NCI-H146 treated with DMSO at 0.1 percent for 48 hours (cell line): Measurements from ENCODE around the gene RCL1.

Experiments
- DNase-seq: peaks from one replicate; lab custom pipeline; 2025; ENCODE audit not compliant: unreplicated experiment; lab: John Stamatoyannopoulos, UW

Gene RCL1

GRCh38 chr9:4811824-4812223, 19.1 kb downstream of the RCL1 start:
- no peak for DNase-seq

- no peak for DNase-seq
Measured at GRCh38 chr9:4812858-4813257, 20.1 kb downstream of the RCL1 start.

- DNase-seq = no peak
Measured at GRCh38 chr9:4814913-4815312, 22.2 kb downstream of the RCL1 start.

- DNase-seq = no peak
Measured at GRCh38 chr9:4815381-4815956, 22.7 kb downstream of the RCL1 start.

- DNase-seq = no peak
Measured at GRCh38 chr9:4820168-4820567, 27.4 kb downstream of the RCL1 start.

- no peak for DNase-seq
Measured at GRCh38 chr9:4821133-4821532, 28.4 kb downstream of the RCL1 start.

GRCh38 chr9:4822057-4822456, 29.3 kb downstream of the RCL1 start:
- no peak for DNase-seq

GRCh38 chr9:4826417-4827166, 33.8 kb downstream of the RCL1 start:
- DNase-seq = no peak

- DNase-seq = no peak
Measured at GRCh38 chr9:4827224-4827623, 34.5 kb downstream of the RCL1 start.

GRCh38 chr9:4828761-4829160, 36.0 kb downstream of the RCL1 start:
- no peak for DNase-seq

GRCh38 chr9:4829969-4830368, 37.2 kb downstream of the RCL1 start:
- no peak for DNase-seq

- DNase-seq = no peak
Measured at GRCh38 chr9:4830699-4831098, 38.0 kb downstream of the RCL1 start.

- DNase-seq = no peak
Measured at GRCh38 chr9:4831119-4831518, 38.4 kb downstream of the RCL1 start.

GRCh38 chr9:4831944-4832343, 39.2 kb downstream of the RCL1 start:
- DNase-seq = no peak

- DNase-seq = no peak
Measured at GRCh38 chr9:4832786-4833579, 40.2 kb downstream of the RCL1 start.

- no peak for DNase-seq
Measured at GRCh38 chr9:4833781-4834560, 41.2 kb downstream of the RCL1 start.

- DNase-seq = no peak
Measured at GRCh38 chr9:4836676-4837075, 43.9 kb downstream of the RCL1 start.

- DNase-seq = no peak
Measured at GRCh38 chr9:4837261-4838188, 44.8 kb downstream of the RCL1 start.

GRCh38 chr9:4838189-4838546, 45.4 kb downstream of the RCL1 start:
- DNase-seq = no peak

GRCh38 chr9:4839470-4839912, 46.7 kb downstream of the RCL1 start:
- no peak for DNase-seq
